HL-60 (cell line): Measurements from ENCODE around the gene TAF4.

Source experiments
- CTCF ChIP-seq: IDR thresholded peaks from one replicate; pipeline ENCODE4 v1.5.1; 2011; ENCODE audit warnings: low read length, control low read depth, inconsistent platforms; ENCODE audit not compliant: insufficient read depth
- GABPA ChIP-seq: IDR thresholded peaks from 2 replicates; pipeline ENCODE4 v1.6.1; 2012; ENCODE audit warnings: low read depth
- POLR2AphosphoS5 ChIP-seq: IDR thresholded peaks from 2 replicates; pipeline ENCODE4 v1.6.1; 2012; ENCODE audit warnings: low read depth
- REST ChIP-seq: IDR thresholded peaks from 2 replicates; pipeline ENCODE4 v1.6.1; 2012; ENCODE audit warnings: low read depth; ENCODE audit not compliant: insufficient replicate concordance

- TF ChIP-seq POLR2AphosphoS5 (no peak), CTCF (no peak), GABPA (no peak), REST (no peak)
Observed at GRCh38 chr20:62045118-62045517, 20.6 kb downstream of the TAF4 start.
